ENCODE results near the gene IFNAR2.

The IFNAR2 gene

DNA sequence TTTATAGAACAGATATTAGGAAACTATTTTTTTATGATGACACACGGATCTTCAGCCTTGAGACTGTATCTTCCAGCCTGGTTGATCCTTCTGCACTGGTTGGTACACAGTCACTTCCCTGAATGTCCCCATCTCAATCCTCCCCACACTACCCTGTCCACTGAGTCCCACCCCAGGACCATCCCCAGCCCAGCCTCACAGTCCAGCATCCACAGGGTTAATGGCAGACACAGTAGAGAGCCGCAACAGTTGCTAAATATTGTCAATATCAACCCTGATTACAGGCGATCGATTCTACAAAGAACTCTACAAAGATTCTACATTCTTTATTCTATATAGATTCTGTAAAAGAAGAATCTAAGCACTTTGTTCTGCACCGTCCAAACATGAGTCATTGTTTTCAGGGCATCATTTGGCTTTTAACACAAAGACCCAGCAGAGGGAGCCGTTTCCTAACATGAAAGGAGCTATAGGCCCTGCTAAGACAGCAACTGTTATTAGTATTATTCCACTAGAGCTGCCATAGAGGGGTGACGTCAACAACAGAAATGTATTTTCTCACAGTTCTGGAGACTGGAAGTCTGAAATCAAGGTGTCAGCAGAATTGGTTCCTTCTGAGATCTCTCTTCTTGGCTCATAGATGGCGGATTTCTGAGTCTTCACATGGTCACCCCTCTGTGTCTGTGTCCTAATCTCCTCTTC, 30.1 kb upstream of the IFNAR2 start:
- Histone ChIP-seq H3K9me2 (replicated peaks; ENCODE audit: insufficient read depth, low read length) (no peaks in the 10 kb centered on the region), H3K36me3 (replicated peaks; ENCODE audit: insufficient read depth, low read length) (no peaks in the 10 kb centered on the region), H3K27ac (ENCODE audit: low read length) (no peak overlapping the region), H3F3A (ENCODE audit: insufficient read depth, low read length) (no peaks in the 10 kb centered on the region), H3K27me3 (replicated peaks; ENCODE audit: insufficient read depth, low read length) (no peaks in the 10 kb centered on the region), H3K4me1 (ENCODE audit: low read length) (peaks cover 15% of the 10 kb centered on the region), H2AFZ (ENCODE audit: low read length) (peak overlapping the region; percentile 20), H3K79me2 (ENCODE audit: low read length) (no peaks in the 10 kb centered on the region), H3K4me2 (ENCODE audit: low read depth, low read length) (no peak overlapping the region), H3K4me3 (ENCODE audit: low read length) (no peak overlapping the region), H3K9ac (ENCODE audit: low read length) (no peak overlapping the region), H3K9me3 (replicated peaks; ENCODE audit: insufficient read depth, low read length) (no peaks in the 10 kb centered on the region), H4K20me1 (ENCODE audit: insufficient read depth, low read length) (no peaks in the 10 kb centered on the region)
- DNase-seq = peak; percentile 97
- TF ChIP-seq EZH2phosphoT487 (IDR thresholded peaks at IDR 0.05; ENCODE audit: low read length) (no peak), EZH2 (optimal IDR thresholded peaks at IDR 0.05; ENCODE audit: low read depth, low read length) (no peak)
- TF ChIP-seq, protein P1, sequence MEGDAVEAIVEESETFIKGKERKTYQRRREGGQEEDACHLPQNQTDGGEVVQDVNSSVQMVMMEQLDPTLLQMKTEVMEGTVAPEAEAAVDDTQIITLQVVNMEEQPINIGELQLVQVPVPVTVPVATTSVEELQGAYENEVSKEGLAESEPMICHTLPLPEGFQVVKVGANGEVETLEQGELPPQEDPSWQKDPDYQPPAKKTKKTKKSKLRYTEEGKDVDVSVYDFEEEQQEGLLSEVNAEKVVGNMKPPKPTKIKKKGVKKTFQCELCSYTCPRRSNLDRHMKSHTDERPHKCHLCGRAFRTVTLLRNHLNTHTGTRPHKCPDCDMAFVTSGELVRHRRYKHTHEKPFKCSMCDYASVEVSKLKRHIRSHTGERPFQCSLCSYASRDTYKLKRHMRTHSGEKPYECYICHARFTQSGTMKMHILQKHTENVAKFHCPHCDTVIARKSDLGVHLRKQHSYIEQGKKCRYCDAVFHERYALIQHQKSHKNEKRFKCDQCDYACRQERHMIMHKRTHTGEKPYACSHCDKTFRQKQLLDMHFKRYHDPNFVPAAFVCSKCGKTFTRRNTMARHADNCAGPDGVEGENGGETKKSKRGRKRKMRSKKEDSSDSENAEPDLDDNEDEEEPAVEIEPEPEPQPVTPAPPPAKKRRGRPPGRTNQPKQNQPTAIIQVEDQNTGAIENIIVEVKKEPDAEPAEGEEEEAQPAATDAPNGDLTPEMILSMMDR (IDR thresholded peaks at IDR 0.05; ENCODE audit: low read length) = peak; percentile 94

DNA sequence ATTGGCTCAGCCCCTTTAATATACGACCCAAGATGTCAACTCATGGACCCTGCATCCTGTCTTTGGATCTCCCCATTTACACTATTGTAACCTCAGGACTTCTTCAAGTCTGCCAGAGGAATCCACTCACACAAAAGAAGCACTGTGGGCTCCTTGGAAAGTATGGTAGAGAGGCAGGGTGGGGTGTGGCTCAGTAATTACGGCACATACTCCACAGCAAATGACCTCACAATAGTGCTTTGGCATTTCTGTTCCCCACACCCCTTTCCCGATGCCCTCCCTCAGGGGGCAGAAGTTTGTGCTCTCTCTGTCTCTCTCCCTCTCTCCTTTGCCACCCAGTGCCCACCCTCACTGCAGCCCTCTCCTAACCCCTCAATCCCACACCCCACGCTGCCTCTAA, 27.8 kb upstream of the IFNAR2 start:
- Histone ChIP-seq H3K79me2 (ENCODE audit: low read length) (no peaks in the 10 kb centered on the region), H3K9me2 (replicated peaks; ENCODE audit: insufficient read depth, low read length) (no peaks in the 10 kb centered on the region), H2AFZ (ENCODE audit: low read length) (no peak overlapping the region), H3K4me2 (ENCODE audit: low read depth, low read length) (no peak overlapping the region), H4K20me1 (ENCODE audit: insufficient read depth, low read length) (no peaks in the 10 kb centered on the region), H3K36me3 (replicated peaks; ENCODE audit: insufficient read depth, low read length) (no peaks in the 10 kb centered on the region), H3K27ac (ENCODE audit: low read length) (no peak overlapping the region), H3K9ac (ENCODE audit: low read length) (no peak overlapping the region), H3K9me3 (replicated peaks; ENCODE audit: insufficient read depth, low read length) (no peaks in the 10 kb centered on the region), H3K4me1 (ENCODE audit: low read length) (peaks cover 23% of the 10 kb centered on the region), H3F3A (ENCODE audit: insufficient read depth, low read length) (no peaks in the 10 kb centered on the region), H3K4me3 (ENCODE audit: low read length) (no peak overlapping the region), H3K27me3 (replicated peaks; ENCODE audit: insufficient read depth, low read length) (no peaks in the 10 kb centered on the region)
- TF ChIP-seq, protein P1 (IDR thresholded peaks at IDR 0.05; ENCODE audit: low read length) = no peak
- no peak for TF ChIP-seq EZH2 (optimal IDR thresholded peaks at IDR 0.05; ENCODE audit: low read depth, low read length)
- TF ChIP-seq EZH2phosphoT487 (IDR thresholded peaks at IDR 0.05; ENCODE audit: low read length) = no peak
- DNase-seq = no peak

DNA sequence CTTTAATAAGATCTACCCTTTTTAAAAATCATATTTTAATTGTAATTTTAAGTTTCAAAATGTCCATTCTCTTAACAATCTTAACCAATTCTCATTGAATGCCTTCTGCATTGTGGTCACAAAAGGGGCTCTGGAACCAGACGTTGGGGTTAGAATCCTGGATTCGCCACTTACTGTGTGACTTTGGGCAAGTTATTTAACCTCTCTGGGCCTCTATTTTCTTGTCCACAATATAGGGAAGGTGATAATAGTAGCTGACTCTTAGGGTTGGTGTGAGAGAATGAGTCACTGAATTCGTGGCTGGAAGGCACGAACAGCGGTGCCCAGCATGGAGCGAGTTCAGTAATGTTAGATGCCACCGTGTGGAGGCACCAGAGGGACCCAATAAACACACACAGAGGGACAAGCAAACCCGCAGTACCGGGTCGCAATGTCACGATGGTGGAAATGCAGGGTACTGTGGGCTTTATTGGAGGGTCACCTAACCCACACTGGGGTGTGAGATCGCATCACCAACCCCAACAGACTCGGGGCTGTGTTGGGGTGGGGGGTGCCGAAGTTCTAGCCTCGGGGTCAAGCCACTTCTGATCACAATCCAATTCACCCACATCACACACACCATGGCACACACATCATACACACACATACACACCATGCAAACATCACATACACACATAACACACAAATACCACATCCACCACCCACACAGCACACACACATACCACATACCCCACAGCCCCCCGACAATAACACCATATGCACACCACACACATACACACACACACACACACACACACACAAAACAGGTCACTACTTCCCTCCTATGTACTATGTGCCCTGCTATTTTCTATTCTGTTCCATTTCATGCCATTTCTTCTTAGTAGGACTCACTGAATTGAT, 27.0 kb upstream of the IFNAR2 start:
- H2AFZ ChIP-seq (ENCODE audit: low read length) = no peak overlapping the region
- H3K4me2 ChIP-seq (ENCODE audit: low read depth, low read length) = no peak overlapping the region
- H3K27ac ChIP-seq (ENCODE audit: low read length) = no peak overlapping the region

More for the DNA sequence above, 27.0 kb upstream of the IFNAR2 start:
- no peaks in the 10 kb centered on the region for H3K79me2 ChIP-seq (ENCODE audit: low read length)
- H3F3A ChIP-seq (ENCODE audit: insufficient read depth, low read length) = no peaks in the 10 kb centered on the region
- H3K9ac ChIP-seq (ENCODE audit: low read length) = no peak overlapping the region
- H3K4me1 ChIP-seq (ENCODE audit: low read length) = peaks cover 20% of the 10 kb centered on the region
- DNase-seq = no peak
- no peaks in the 10 kb centered on the region for H3K9me3 ChIP-seq (replicated peaks; ENCODE audit: insufficient read depth, low read length)
- no peaks in the 10 kb centered on the region for H3K9me2 ChIP-seq (replicated peaks; ENCODE audit: insufficient read depth, low read length)
- TF ChIP-seq EZH2phosphoT487 (IDR thresholded peaks at IDR 0.05; ENCODE audit: low read length) = no peak
- TF ChIP-seq, protein P1 (IDR thresholded peaks at IDR 0.05; ENCODE audit: low read length) = no peak
- TF ChIP-seq EZH2 (optimal IDR thresholded peaks at IDR 0.05; ENCODE audit: low read depth, low read length) = no peak
- H4K20me1 ChIP-seq (ENCODE audit: insufficient read depth, low read length) = no peaks in the 10 kb centered on the region
- H3K36me3 ChIP-seq (replicated peaks; ENCODE audit: insufficient read depth, low read length) = no peaks in the 10 kb centered on the region
- H3K4me3 ChIP-seq (ENCODE audit: low read length) = no peak overlapping the region
- no peaks in the 10 kb centered on the region for H3K27me3 ChIP-seq (replicated peaks; ENCODE audit: insufficient read depth, low read length)

Measured in MM.1S (cell line).